Activated naive CD4-positive, alpha-beta T cell treated with anti-CD3 and anti-CD28 coated beads for 36 hours (primary cell): ENCODE data around the gene PPIA. TPM values are rescaled to one million over a fixed set of nuclear protein-coding genes. Genes with fewer than 3 reads are reported as not detected.
A peak's percentile ranks its signal among the peaks of the same experiment; 100 is the strongest.

Source experiments
- CTCF ChIA-PET: fragments of 350-600 bp; sonication (Branson Sonifier 250); formaldehyde crosslinking; loops from one replicate; lab custom pipeline; 2021; ENCODE audit warnings: antibody characterized with exemption; lab: Charles Lee
- DNase-seq: peaks from one replicate; pipeline ENCODE4 v3.0.0-alpha.2; 2020
- H3K27ac Mint-ChIP-seq: one replicate; pipeline ENCODE4 v1.8.0; 2021; ENCODE audit warnings: mild to moderate bottlenecking, mixed read lengths
- H3K27me3 Mint-ChIP-seq: one replicate; pipeline ENCODE4 v1.8.0; 2021; ENCODE audit warnings: low read depth, mixed read lengths
- H3K36me3 Mint-ChIP-seq: one replicate; pipeline ENCODE4 v1.8.0; 2021; ENCODE audit warnings: low read depth, mixed read lengths
- H3K4me1 Mint-ChIP-seq: one replicate; pipeline ENCODE4 v1.8.0; 2021; ENCODE audit warnings: low read depth, mixed read lengths
- H3K4me3 Mint-ChIP-seq: one replicate; pipeline ENCODE4 v1.8.0; 2021; ENCODE audit warnings: mild to moderate bottlenecking, moderate library complexity, mixed read lengths
- H3K9me3 Mint-ChIP-seq: one replicate; pipeline ENCODE4 v1.8.0; 2021; ENCODE audit warnings: mixed read lengths
- intact Hi-C: fragments of 100-400 bp; cut with micrococcal nuclease; formaldehyde crosslinking; loops from one replicate; pipeline ENCODE4 v1.15.1; 2023
- total RNA-seq, 2 experiments: library from RNA; stranded (reverse); gene quantifications; one replicate each; pipeline ENCODE4 v1.2.3, GENCODE V29; 2021

PPIA gene
- total RNA-seq, 2 experiments from 2014 or later = 3,406 to 3,423 TPM

DNA sequence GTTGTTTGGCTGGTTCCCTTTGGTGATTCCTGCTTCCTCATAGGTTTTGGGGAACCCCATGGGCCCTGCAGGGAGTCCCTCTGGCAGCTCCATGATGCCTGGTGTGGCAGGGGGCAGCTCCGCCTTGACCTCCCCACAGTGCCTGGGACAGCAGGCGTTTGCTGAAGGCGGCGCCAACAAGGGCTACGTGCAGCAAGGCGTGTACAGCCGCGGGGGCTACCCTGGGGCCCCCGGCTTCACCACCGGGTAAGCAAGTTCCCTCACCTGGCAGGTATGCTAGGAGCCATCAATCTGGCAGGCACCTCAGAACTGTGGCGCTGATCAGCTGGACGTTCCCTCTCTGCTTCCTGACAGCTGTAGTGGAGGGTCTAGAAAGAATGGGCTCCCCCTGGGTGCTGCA, 39.6 kb upstream of the PPIA start:
- no peak for DNase-seq
- CTCF ChIA-PET = interaction anchor here (0.5 kb wide), 1 partner anchor 23 kb away, joined by 3 read pairs; no protein-coding TSS in a partner anchor
- Mint-ChIP-seq H3K4me1 (peaks cover 17% of the 10 kb centered on the region), H3K27me3 (no peaks in the 10 kb centered on the region), H3K9me3 (no peaks in the 10 kb centered on the region), H3K36me3 (peaks cover 11% of the 10 kb centered on the region), H3K27ac (no peak overlapping the region), H3K4me3 (no peak overlapping the region)
- intact Hi-C loops = no loop called here

DNA sequence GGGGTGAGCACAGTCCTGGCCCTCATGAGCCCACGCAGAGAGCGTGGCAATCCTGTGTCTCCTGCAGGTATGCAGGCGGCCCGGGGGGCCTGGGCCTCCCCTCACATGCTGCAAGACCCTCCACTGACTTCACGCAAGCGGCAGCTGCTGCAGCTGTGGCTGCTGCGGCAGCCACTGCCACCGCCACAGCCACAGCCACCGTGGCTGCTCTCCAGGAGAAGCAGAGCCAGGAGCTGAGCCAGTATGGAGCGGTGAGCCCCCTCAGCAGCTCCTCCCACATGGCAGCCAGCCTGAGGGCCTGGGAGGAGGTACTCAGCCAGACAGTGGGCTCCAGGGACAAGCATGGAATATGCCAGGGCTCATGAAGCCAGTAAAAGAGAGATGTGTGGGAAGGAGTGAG, 39.2 kb upstream of the PPIA start:
- H3K27me3 Mint-ChIP-seq = no peaks in the 10 kb centered on the region
- H3K36me3 Mint-ChIP-seq = peaks cover 11% of the 10 kb centered on the region
- H3K4me3 Mint-ChIP-seq = no peak overlapping the region
- no peak overlapping the region for H3K27ac Mint-ChIP-seq
- no peak for DNase-seq
- H3K9me3 Mint-ChIP-seq = no peaks in the 10 kb centered on the region
- CTCF ChIA-PET = no interaction called here
- H3K4me1 Mint-ChIP-seq = peaks cover 15% of the 10 kb centered on the region
- intact Hi-C loops = no loop called here

DNA sequence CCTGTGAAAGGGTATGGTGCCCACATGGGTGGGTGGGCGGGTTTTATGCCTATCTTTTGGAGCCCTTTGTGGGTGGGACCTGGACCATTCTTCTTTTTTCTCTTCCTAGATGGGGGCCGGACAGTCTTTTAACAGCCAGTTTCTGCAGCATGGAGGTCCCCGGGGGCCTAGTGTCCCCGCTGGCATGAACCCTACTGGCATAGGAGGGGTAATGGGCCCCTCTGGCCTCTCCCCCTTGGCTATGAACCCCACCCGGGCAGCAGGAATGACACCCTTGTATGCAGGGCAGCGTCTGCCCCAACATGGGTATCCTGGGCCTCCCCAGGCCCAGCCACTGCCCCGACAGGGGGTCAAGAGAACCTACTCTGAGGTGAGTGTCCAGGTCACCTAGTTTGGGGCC, 38.7 kb upstream of the PPIA start:
- DNase-seq = no peak
- intact Hi-C loops = no loop called here
- no peak overlapping the region for H3K27ac Mint-ChIP-seq
- no peaks in the 10 kb centered on the region for H3K27me3 Mint-ChIP-seq
- H3K9me3 Mint-ChIP-seq = no peaks in the 10 kb centered on the region
- CTCF ChIA-PET = no interaction called here
- H3K4me1 Mint-ChIP-seq = peaks cover 11% of the 10 kb centered on the region
- peaks cover 10% of the 10 kb centered on the region for H3K36me3 Mint-ChIP-seq
- H3K4me3 Mint-ChIP-seq = no peak overlapping the region

DNA sequence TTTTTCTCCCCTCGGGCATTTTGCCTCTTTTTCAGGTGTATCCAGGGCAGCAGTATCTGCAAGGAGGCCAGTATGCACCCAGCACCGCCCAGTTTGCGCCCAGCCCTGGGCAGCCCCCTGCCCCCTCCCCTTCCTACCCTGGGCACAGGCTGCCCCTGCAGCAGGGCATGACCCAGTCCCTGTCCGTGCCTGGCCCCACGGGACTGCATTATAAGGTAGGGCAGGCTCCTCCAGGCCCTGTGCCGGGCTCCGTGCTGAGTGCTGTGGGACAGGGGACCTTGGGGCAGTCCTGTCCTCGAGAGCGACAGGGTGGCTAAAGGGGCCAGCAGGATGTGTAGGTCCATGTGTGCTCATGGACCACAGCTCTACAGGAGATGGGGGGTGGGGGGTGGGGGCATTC, 37.2 kb upstream of the PPIA start:
- no peaks in the 10 kb centered on the region for H3K27me3 Mint-ChIP-seq
- CTCF ChIA-PET = interaction anchor here (0.7 kb wide), 1 partner anchor 194 kb away, joined by 3 read pairs; no protein-coding TSS in a partner anchor
- H3K4me1 Mint-ChIP-seq = peaks cover 2% of the 10 kb centered on the region
- no peaks in the 10 kb centered on the region for H3K9me3 Mint-ChIP-seq
- intact Hi-C loops = no loop called here
- H3K36me3 Mint-ChIP-seq = peaks cover 14% of the 10 kb centered on the region
- H3K4me3 Mint-ChIP-seq = no peak overlapping the region
- no peak overlapping the region for H3K27ac Mint-ChIP-seq
- no peak for DNase-seq

DNA sequence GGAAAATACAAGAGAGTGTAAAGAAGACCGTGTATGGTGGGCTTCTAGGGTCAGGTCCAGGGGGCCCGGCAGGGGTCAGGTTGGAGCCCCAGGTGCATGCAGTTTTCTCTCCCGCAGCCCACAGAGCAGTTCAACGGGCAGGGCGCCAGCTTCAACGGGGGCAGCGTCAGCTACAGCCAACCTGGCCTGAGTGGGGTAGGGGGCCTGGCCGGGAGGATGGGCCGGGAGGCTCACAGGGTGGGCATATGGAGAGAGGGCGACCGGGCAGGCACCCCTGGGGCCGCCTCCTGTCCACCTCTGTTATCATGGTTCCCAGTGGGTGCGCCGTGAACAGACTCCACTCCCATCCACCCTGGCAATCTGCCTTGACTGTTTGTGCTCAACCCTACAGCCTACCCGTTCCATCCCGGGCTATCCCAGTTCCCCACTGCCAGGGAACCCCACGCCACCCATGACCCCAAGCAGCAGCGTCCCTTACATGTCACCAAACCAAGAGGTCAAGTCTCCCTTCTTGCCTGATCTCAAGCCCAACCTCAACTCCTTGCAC, 36.4 kb upstream of the PPIA start:
- CTCF ChIA-PET = no interaction called here
- H3K36me3 Mint-ChIP-seq = peaks cover 15% of the 10 kb centered on the region
- H3K4me3 Mint-ChIP-seq = no peak overlapping the region
- no peaks in the 10 kb centered on the region for H3K9me3 Mint-ChIP-seq
- H3K4me1 Mint-ChIP-seq = peaks cover under 1% of the 10 kb centered on the region
- no peak for DNase-seq
- no peaks in the 10 kb centered on the region for H3K27me3 Mint-ChIP-seq
- H3K27ac Mint-ChIP-seq = no peak overlapping the region
- intact Hi-C loops = no loop called here

DNA sequence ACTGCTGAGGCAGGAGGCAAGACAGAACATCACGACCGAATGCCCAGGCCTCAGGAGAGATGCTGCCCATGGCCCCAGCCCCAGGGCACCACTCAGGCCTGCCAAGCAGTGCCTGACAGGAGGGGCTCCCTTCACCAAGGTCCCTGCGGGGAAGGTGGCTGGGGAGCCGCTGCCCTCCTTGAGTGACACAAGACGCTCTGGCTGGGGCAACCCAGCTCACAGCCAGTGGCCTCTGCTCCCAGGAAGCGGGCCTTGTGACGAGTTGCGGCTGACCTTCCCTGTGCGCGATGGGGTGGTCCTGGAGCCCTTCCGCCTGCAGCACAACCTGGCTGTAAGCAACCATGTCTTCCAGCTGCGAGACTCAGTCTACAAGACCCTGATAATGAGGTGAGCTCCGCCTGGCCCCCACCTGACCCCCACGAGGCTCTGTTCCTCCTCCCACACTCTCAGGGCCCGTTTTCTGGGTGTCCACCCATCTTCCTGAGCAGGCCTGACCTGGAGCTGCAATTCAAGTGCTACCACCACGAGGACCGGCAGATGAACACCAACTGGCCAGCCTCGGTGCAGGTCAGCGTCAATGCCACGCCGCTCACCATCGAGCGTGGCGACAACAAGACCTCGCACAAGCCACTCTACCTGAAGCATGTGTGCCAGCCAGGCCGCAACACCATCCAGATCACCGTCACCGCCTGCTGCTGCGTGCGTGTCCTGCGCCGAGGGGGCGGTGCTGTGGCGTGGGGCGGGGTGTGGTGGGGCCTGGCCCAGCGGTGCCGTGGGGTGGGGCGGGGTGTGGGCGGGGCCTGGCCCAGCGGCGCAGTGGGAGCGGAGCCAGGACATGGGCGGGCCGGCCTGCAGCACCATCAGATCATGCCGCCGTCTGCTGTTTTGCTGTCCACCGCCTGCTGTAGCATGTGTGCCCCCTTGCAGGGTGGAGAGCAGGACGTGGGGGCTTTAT, 35.0 kb upstream of the PPIA start:
- Mint-ChIP-seq H3K36me3 (peaks cover 17% of the 10 kb centered on the region), H3K4me1 (no peaks in the 10 kb centered on the region), H3K9me3 (no peaks in the 10 kb centered on the region), H3K4me3 (no peak overlapping the region), H3K27me3 (no peaks in the 10 kb centered on the region), H3K27ac (no peak overlapping the region)
- intact Hi-C loops = no loop called here
- CTCF ChIA-PET = interaction anchor here (0.7 kb wide), 1 partner anchor 11 kb away, joined by 3 read pairs; no protein-coding TSS in a partner anchor
- no peak for DNase-seq

DNA sequence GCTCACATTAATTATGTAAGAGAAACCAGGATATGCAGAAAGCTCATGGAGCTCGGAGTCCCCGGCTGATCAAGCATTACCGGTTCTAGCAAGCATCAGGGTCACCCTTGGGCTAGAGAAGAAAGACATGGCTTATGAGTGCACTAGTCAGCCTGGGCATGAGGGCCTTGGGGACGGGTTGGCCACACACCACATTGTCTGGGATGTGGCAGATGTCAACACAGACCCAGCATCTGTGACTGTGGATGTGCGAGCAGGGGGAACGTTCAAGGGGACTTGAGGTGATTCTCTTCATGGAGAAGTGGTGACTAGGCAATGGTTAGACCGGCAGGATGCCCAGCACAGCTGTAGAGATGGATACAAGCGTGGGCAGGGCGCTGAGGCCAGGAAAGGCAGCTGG, 34.2 kb upstream of the PPIA start:
- H3K27ac Mint-ChIP-seq = no peak overlapping the region
- no peaks in the 10 kb centered on the region for H3K4me1 Mint-ChIP-seq
- H3K36me3 Mint-ChIP-seq = peaks cover 17% of the 10 kb centered on the region
- H3K4me3 Mint-ChIP-seq = no peak overlapping the region
- CTCF ChIA-PET = interaction anchor here (0.6 kb wide), 1 partner anchor 299 kb away, joined by 3 read pairs; no protein-coding TSS in a partner anchor
- no peaks in the 10 kb centered on the region for H3K27me3 Mint-ChIP-seq
- no peaks in the 10 kb centered on the region for H3K9me3 Mint-ChIP-seq
- DNase-seq = no peak
- intact Hi-C loops = no loop called here

DNA sequence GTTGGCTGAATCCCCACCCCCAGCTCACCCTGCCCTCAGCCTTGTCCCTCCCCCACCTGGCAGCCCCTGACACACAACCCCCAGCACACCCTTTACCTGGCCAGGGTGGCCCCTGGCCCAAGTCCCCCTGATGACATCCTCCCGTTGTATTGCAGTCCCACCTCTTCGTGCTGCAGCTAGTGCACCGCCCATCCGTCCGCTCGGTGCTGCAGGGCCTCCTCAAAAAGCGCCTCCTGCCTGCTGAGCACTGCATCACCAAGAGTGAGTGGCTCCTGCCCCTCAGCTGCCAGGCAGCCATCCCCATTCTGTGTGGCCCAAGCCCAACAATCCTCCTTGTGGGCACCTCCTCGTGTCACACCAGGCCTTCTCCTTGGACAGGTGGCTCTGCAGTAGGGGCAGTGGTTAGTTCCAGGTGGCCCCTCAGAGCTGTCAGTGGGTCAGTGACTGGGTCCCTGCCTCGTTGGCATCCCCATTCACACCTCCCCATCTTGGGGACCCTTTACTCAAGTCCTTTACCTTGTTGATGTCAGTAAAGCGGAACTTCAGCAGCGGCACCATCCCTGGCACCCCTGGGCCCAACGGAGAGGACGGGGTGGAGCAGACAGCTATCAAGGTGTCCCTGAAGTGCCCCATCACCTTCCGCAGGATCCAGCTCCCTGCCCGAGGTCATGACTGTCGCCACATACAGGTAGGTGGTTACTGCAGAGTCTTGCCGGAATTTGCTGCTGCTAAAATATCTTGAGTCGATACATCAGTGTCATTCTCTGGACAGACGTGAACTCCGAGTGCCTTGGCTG, 33.6 kb upstream of the PPIA start:
- no peaks in the 10 kb centered on the region for H3K27me3 Mint-ChIP-seq
- no peak overlapping the region for H3K27ac Mint-ChIP-seq
- intact Hi-C loops = no loop called here
- H3K4me3 Mint-ChIP-seq = no peak overlapping the region
- H3K4me1 Mint-ChIP-seq = peaks cover 6% of the 10 kb centered on the region
- no peaks in the 10 kb centered on the region for H3K9me3 Mint-ChIP-seq
- CTCF ChIA-PET = interaction anchor here (0.6 kb wide), 1 partner anchor 300 kb away, joined by 3 read pairs; no protein-coding TSS in a partner anchor
- no peak for DNase-seq
- peaks cover 21% of the 10 kb centered on the region for H3K36me3 Mint-ChIP-seq

DNA sequence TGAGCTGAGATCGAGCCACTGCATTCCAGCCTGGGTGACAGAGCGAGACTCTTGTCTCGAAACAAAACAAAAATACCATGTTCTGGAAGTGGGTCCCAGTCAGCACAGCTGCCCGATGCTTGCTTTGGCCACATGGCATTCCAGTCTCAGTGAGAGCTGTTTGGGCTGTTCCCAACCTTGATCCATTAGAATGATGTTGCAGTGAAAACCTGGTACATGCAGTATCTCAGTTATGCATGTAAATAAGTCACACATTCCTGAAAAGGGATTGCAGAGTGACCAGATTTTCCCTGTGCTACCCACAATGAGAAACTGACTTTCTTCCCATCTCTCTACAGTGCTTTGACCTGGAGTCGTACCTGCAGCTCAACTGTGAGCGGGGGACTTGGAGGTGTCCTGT, 32.4 kb upstream of the PPIA start:
- no peaks in the 10 kb centered on the region for H3K27me3 Mint-ChIP-seq
- H3K36me3 Mint-ChIP-seq = peaks cover 24% of the 10 kb centered on the region
- no peak overlapping the region for H3K27ac Mint-ChIP-seq
- no peak for DNase-seq
- no peaks in the 10 kb centered on the region for H3K9me3 Mint-ChIP-seq
- CTCF ChIA-PET = interaction anchor here (0.6 kb wide), 1 partner anchor 117 kb away, joined by 4 read pairs; no protein-coding TSS in a partner anchor
- intact Hi-C loops = no loop called here
- H3K4me3 Mint-ChIP-seq = no peak overlapping the region
- H3K4me1 Mint-ChIP-seq = peaks cover 17% of the 10 kb centered on the region

DNA sequence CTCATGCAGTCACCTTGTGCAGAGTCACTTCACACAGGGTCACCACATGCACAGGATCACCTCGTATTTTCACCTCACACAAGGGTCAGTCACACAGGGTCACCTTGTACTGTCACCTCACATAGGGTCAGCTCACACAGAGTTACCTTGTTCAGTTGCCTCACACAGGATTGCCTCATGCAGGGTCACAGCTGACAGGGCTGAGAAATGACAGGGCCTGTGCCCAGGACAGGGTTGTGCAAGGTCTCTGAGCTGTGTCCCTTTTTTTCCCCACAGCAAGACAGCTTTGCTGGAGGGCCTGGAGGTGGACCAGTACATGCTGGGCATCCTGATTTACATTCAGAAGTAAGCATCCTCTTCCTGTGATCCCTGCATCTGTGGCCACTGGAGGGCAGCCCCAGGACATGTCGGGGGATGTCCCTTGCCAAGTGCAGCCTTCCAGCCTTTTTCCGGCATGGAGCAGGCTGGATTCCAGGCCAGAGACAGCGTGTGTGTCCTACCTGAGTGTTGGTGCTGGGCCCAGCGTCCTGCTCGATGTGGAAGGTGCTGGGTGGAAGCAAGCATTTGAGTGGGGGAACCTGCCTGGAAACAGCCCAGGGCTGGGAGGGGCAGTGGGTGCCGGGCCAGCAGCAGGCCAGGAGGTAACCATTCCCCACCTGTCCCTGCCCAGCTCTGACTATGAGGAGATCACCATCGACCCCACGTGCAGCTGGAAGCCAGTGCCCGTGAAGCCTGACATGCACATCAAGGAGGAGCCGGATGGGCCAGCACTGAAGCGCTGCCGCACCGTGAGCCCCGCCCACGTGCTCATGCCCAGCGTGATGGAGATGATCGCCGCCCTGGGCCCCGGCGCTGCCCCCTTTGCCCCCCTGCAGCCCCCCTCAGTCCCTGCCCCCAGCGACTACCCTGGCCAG, 31.6 kb upstream of the PPIA start:
- Mint-ChIP-seq H3K9me3 (no peaks in the 10 kb centered on the region), H3K27ac (peak overlapping the region; percentile 12), H3K27me3 (no peaks in the 10 kb centered on the region), H3K4me3 (no peak overlapping the region), H3K36me3 (peaks cover 24% of the 10 kb centered on the region), H3K4me1 (peaks cover 26% of the 10 kb centered on the region)
- intact Hi-C loops = no loop called here
- no peak for DNase-seq
- CTCF ChIA-PET = interaction anchor here (0.6 kb wide), 3 partner anchors 118 to 942 kb away, joined by 3 to 4 read pairs (median 3); no protein-coding TSS in a partner anchor

DNA sequence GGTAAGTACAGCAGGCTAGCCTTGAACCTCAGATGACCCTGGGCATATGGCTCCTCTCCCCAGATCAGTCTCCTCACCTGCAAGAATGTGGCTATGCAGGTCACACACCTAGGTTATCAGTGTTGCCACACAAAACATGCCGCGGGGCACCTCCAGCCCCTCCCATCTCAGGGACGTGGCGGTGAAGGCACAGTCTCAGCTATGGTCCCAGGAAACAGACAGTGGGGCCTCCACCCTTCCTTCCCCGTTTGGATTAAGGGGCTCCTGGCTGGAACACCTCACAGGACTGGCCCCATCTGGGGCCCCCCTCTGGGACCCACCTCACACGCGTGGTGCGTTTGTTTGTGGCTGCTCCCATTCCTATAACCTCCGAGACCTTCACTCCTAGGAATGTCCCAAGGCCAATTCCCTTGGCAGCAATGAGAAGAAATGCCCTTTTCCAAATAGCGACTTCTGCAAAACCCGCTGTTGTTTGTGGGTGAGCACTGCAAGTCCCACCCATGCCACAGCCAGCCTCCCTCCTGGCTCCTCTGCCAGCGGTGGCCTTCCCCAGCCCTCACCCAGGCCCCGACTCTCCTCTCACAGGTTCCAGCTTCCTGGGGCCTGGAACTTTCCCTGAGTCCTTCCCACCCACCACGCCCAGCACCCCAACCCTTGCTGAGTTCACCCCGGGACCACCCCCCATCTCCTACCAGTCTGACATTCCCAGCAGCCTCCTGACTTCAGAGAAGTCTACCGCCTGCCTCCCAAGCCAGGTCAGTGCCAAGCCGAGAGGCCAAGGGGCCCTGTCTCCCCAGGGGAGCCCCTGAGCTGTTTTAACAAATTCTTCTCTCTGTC, 30.7 kb upstream of the PPIA start:
- intact Hi-C loops = no loop called here
- CTCF ChIA-PET = no interaction called here
- Mint-ChIP-seq H3K36me3 (peaks cover 21% of the 10 kb centered on the region), H3K9me3 (no peaks in the 10 kb centered on the region), H3K27ac (no peak overlapping the region), H3K4me1 (peaks cover 30% of the 10 kb centered on the region), H3K27me3 (no peaks in the 10 kb centered on the region), H3K4me3 (no peak overlapping the region)
- DNase-seq = no peak
